ENCODE measurements around the gene CALML6. TPM values are rescaled to one million over a fixed set of nuclear protein-coding genes. Genes with fewer than 3 reads are reported as not detected.

Gene CALML6
- total RNA-seq, 2 experiments from 2014 or later = 0.47 to 0.69 TPM

- Mint-ChIP-seq H3K36me3 (ENCODE audit: low read depth) (peaks cover 71% of the 10 kb centered on the region), H3K4me1 (ENCODE audit: low read depth) (peaks cover 86% of the 10 kb centered on the region), H3K27ac (peak overlapping the region; percentile 45), H3K9me3 (no peaks in the 10 kb centered on the region), H3K27me3 (no peaks in the 10 kb centered on the region), H3K4me3 (peak overlapping the region; percentile 70)
- H3K9me3 ChIP-seq (ENCODE audit: control insufficient read depth in 1 of 2, insufficient read depth in 1 of 2, low read length in 2 of 2) = no peaks in the 10 kb centered on the region
- DNase-seq (no peak), ATAC-seq (ENCODE audit: poor library complexity) (peak; percentile 37)
- H3K4me3 ChIP-seq (ENCODE audit: low read length) = no peak overlapping the region
- intact Hi-C loops (cut with DNase I, micrococcal nuclease) = no loop called here
- POLR2A ChIA-PET = no interaction called here
- TF ChIP-seq, protein P1, sequence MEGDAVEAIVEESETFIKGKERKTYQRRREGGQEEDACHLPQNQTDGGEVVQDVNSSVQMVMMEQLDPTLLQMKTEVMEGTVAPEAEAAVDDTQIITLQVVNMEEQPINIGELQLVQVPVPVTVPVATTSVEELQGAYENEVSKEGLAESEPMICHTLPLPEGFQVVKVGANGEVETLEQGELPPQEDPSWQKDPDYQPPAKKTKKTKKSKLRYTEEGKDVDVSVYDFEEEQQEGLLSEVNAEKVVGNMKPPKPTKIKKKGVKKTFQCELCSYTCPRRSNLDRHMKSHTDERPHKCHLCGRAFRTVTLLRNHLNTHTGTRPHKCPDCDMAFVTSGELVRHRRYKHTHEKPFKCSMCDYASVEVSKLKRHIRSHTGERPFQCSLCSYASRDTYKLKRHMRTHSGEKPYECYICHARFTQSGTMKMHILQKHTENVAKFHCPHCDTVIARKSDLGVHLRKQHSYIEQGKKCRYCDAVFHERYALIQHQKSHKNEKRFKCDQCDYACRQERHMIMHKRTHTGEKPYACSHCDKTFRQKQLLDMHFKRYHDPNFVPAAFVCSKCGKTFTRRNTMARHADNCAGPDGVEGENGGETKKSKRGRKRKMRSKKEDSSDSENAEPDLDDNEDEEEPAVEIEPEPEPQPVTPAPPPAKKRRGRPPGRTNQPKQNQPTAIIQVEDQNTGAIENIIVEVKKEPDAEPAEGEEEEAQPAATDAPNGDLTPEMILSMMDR (IDR thresholded peaks at IDR 0.05) = no peak
- peaks cover 60% of the 10 kb centered on the region for H3K36me3 ChIP-seq (ENCODE audit: insufficient read depth, low read length)
- H3K4me1 ChIP-seq (ENCODE audit: insufficient read depth, low read length) = peaks cover 95% of the 10 kb centered on the region
- peak overlapping the region in 1 of 2 donors; percentile 35 for H3K27ac ChIP-seq (ENCODE audit: low read depth in 1 of 2, low read length in 2 of 2)
- CTCF ChIA-PET = interaction anchor here (1.7 kb wide), 1 partner anchor 30 kb away, joined by 8 read pairs; no protein-coding TSS in a partner anchor
- H3K27me3 ChIP-seq (ENCODE audit: control insufficient read depth in 1 of 2, insufficient read depth in 2 of 2, low read length in 2 of 2) = no peaks in the 10 kb centered on the region
Observed at GRCh38 chr1:1875932-1876331, 39.1 kb upstream of the CALML6 start.

DNA sequence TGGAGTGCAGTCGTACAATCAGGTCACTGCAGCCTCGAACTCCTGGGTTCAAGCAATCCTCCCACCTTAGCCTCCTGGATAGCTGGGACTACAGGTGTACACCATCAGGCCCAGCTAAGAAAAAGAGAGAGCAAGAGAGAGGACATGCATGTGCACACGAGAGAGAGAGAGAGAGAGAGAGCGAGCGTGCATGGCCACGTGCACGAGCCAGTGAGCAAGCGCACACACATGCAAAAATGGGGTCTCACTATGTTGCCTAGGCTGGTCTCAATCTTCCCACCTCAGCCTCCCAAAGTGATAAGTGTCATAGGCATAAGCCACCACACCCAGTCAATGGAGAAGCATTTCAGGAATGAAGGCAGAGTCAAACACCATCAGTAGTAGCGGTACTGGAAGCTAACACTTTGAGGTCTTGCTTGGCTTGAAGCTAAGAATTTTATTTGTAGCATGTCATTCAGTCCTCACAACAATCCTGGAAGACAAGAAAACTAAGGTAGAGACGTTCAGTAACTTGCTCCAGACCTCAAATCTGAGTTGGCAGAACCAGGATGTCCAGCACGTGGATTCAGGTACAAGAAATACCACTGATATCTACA lies 38.6 kb upstream of the CALML6 start:
- DNase-seq = no peak
- CTCF ChIA-PET = interaction anchor here (1.7 kb wide), 1 partner anchor 29 kb away, joined by 8 read pairs; no protein-coding TSS in a partner anchor
- intact Hi-C loops (cut with DNase I, micrococcal nuclease) = no loop called here
- Mint-ChIP-seq H3K9me3 (no peaks in the 10 kb centered on the region), H3K27ac (peak overlapping the region; percentile 45), H3K4me1 (ENCODE audit: low read depth) (peaks cover 86% of the 10 kb centered on the region), H3K36me3 (ENCODE audit: low read depth) (peaks cover 66% of the 10 kb centered on the region), H3K4me3 (peak overlapping the region; percentile 70), H3K27me3 (no peaks in the 10 kb centered on the region)
- no peak overlapping the region for H3K4me3 ChIP-seq (ENCODE audit: low read length)
- no peak for ATAC-seq (ENCODE audit: poor library complexity)
- POLR2A ChIA-PET = no interaction called here
- H3K9me3 ChIP-seq (ENCODE audit: control insufficient read depth in 1 of 2, insufficient read depth in 1 of 2, low read length in 2 of 2) = no peaks in the 10 kb centered on the region
- TF ChIP-seq, protein P1 (IDR thresholded peaks at IDR 0.05) = no peak
- peaks cover 95% of the 10 kb centered on the region for H3K4me1 ChIP-seq (ENCODE audit: insufficient read depth, low read length)
- H3K36me3 ChIP-seq (ENCODE audit: insufficient read depth, low read length) = peaks cover 60% of the 10 kb centered on the region
- H3K27me3 ChIP-seq (ENCODE audit: control insufficient read depth in 1 of 2, insufficient read depth in 2 of 2, low read length in 2 of 2) = no peaks in the 10 kb centered on the region
- no peak overlapping the region for H3K27ac ChIP-seq (ENCODE audit: low read depth in 1 of 2, low read length in 2 of 2)

DNA sequence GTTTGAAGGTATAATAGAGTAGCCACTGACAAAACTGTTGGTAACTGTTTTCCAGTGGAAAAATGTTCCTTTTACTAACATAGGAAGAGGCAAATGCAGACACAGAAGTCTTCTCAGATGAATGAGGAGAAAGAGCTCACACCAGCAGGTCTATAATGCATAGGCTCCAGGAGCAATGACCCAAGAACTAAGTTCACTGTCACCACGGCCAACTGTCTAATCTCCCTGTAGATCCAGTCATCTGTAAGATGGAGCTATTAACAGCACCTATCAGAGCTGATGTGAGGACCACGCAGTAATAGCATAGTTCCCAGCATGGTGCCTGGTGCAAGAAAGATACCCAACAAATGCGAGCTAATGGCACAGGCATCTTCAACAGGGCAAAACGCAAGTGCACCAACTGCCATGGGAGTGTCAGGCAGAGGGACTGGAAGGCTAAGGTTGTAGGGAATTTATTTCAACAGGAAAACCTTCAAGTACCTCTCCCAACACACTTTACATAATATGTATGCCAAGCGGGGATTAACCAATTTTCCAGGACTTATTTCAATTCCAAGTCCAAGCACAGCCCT lies 37.1 kb upstream of the CALML6 start:
- no peak overlapping the region for H3K27ac ChIP-seq (ENCODE audit: low read depth in 1 of 2, low read length in 2 of 2)
- intact Hi-C loops (cut with DNase I, micrococcal nuclease) = no loop called here
- peaks cover 55% of the 10 kb centered on the region for H3K36me3 Mint-ChIP-seq (ENCODE audit: low read depth)
- POLR2A ChIA-PET = no interaction called here
- DNase-seq = no peak
- TF ChIP-seq, protein P1 (IDR thresholded peaks at IDR 0.05) = no peak
- no peak for ATAC-seq (ENCODE audit: poor library complexity)
- CTCF ChIA-PET = interaction anchor here (0.6 kb wide), 1 partner anchor 9 kb away, joined by 5 read pairs; no protein-coding TSS in a partner anchor
- H3K4me1 Mint-ChIP-seq (ENCODE audit: low read depth) = peaks cover 86% of the 10 kb centered on the region
- H3K27me3 Mint-ChIP-seq = no peaks in the 10 kb centered on the region
- H3K27ac Mint-ChIP-seq = peak overlapping the region; percentile 9
- H3K4me3 ChIP-seq (ENCODE audit: low read length) = no peak overlapping the region
- H3K36me3 ChIP-seq (ENCODE audit: insufficient read depth, low read length) = peaks cover 53% of the 10 kb centered on the region
- no peaks in the 10 kb centered on the region for H3K27me3 ChIP-seq (ENCODE audit: control insufficient read depth in 1 of 2, insufficient read depth in 2 of 2, low read length in 2 of 2)
- peaks cover 95% of the 10 kb centered on the region for H3K4me1 ChIP-seq (ENCODE audit: insufficient read depth, low read length)
- H3K9me3 ChIP-seq (ENCODE audit: control insufficient read depth in 1 of 2, insufficient read depth in 1 of 2, low read length in 2 of 2) = no peaks in the 10 kb centered on the region
- H3K4me3 Mint-ChIP-seq = peak overlapping the region; percentile 44
- H3K9me3 Mint-ChIP-seq = no peaks in the 10 kb centered on the region

Data from CD4-positive, alpha-beta T cell (primary cell).